NB4 (cell line): ENCODE data around the gene BSG.

ENCODE experiments used
- DNase-seq: peaks from one replicate; pipeline ENCODE4 v3.0.0; 2010; ENCODE audit warnings: low read depth
- H3K4me3 ChIP-seq: one replicate; pipeline ENCODE4 v1.5.1; 2011; ENCODE audit warnings: mild to moderate bottlenecking, low read depth, low read length, moderate library complexity
- CTCF ChIP-seq: IDR thresholded peaks from one replicate; pipeline ENCODE4 v1.5.1; 2012; ENCODE audit warnings: low read depth, low read length
- MAX ChIP-seq: IDR thresholded peaks from 2 replicates; pipeline ENCODE4 v1.6.1; 2011; ENCODE audit warnings: low read depth, low read length
- MYC ChIP-seq: IDR thresholded peaks from 2 replicates; pipeline ENCODE4 v1.6.1; 2011; ENCODE audit warnings: low read depth, low read length
- POLR2A ChIP-seq: IDR thresholded peaks from 2 replicates; pipeline ENCODE4 v1.6.1; 2011; ENCODE audit warnings: mild to moderate bottlenecking; ENCODE audit not compliant: insufficient read length; ENCODE audit errors: extremely low read depth

The BSG gene

GRCh38 chr19:531009-531752 lies 41.2 kb upstream of the BSG start:
- DNase-seq = peak; percentile 82
- no peak for TF ChIP-seq CTCF
- TF ChIP-seq MYC = peak; percentile 50
- peak; percentile 59 for TF ChIP-seq POLR2A
- 0 out of 2 replicates have a peak, but pooled peaks have one; percentile 11 for TF ChIP-seq MAX
- peak overlapping the region; percentile 40 for H3K4me3 ChIP-seq

- H3K4me3 ChIP-seq = peak within 1 kb of the TSS; percentile 64
- DNase-seq = peak; percentile 33
- TF ChIP-seq MYC (no peak), CTCF (no peak), POLR2A (no peak), MAX (no peak)
These were observed 40.4 kb upstream of the BSG start, which contains the start of gene CDC34 for GRCh38 chr19:531753-532560. Gene CDC34, plus strand, starts transcription at chr19:531760. Its CDS starts 172 bp downstream, at chr19:531932.

GRCh38 chr19:532561-533363 lies 39.6 kb upstream of the BSG start:
- H3K4me3 ChIP-seq = peak overlapping the region; percentile 64
- no peak for TF ChIP-seq MYC
- no peak for TF ChIP-seq POLR2A
- TF ChIP-seq CTCF = peak; percentile 38
- TF ChIP-seq MAX = no peak
- peak; percentile 67 for DNase-seq

GRCh38 chr19:533364-534058 lies 38.9 kb upstream of the BSG start:
- peak overlapping the region; percentile 64 for H3K4me3 ChIP-seq
- no peak for TF ChIP-seq MAX
- no peak for TF ChIP-seq CTCF
- TF ChIP-seq MYC = no peak
- no peak for TF ChIP-seq POLR2A
- DNase-seq = no peak

GRCh38 chr19:534088-534487 lies 38.3 kb upstream of the BSG start:
- DNase-seq = no peak
- TF ChIP-seq MAX (no peak), POLR2A (no peak), CTCF (no peak), MYC (no peak)
- H3K4me3 ChIP-seq = no peak overlapping the region
